Prostate gland (tissue), 2 donors: Measurements from ENCODE around the gene CCDC121. TPM values are rescaled to one million over a fixed set of nuclear protein-coding genes. Genes with fewer than 3 reads are reported as not detected.

ENCODE experiments used
- DNase-seq: peaks from one replicate; pipeline ENCODE4 v3.0.0-alpha.2; 2019; ENCODE audit warnings: low spot score
- H3K27ac ChIP-seq, 2 donors: fragments of 200-600 bp; sonication (generic); 2 replicates each; pipeline ENCODE4 v1.5.1; 2017 to 2019
- H3K27me3 ChIP-seq: fragments of 200-600 bp; sonication (generic); replicated peaks from 2 replicates; pipeline ENCODE4 v1.5.1; 2019; ENCODE audit not compliant: insufficient read depth
- H3K36me3 ChIP-seq, 2 donors: fragments of 200-600 bp; sonication (generic); 1 replicate in 1 of 2; 2 replicates in 1 of 2; pipeline versions ENCODE4 v1.5.1 to v1.8.1; 2017 to 2019
- H3K4me1 ChIP-seq: fragments of 200-600 bp; sonication (generic); replicated peaks from 2 replicates; pipeline ENCODE4 v1.5.1; 2019
- H3K4me3 ChIP-seq, 2 donors: fragments of 200-600 bp; sonication (generic); 2 replicates each; pipeline ENCODE4 v1.5.1; 2017 to 2019
- H3K9me3 ChIP-seq: fragments of 200-600 bp; sonication (generic); 2 replicates; pipeline ENCODE4 v1.5.1; 2017
- POLR2A ChIP-seq: fragments of 450-650 bp; IDR thresholded peaks from one replicate; pipeline ENCODE4 v1.6.1; 2016; ENCODE audit warnings: antibody characterized with exemption, mild to moderate bottlenecking
- POLR2AphosphoS5 ChIP-seq: sonication (generic); formaldehyde crosslinking; IDR thresholded peaks from one replicate; pipeline ENCODE4 v1.6.1; 2017; ENCODE audit warnings: antibody characterized with exemption
- WGBS: methylation state at CpG from one replicate; pipeline ENCODE4 v1.1.5; 2018; 5-methylcytosine and 5-hydroxymethylcytosine counted together
- intact Hi-C: fragments of 100-400 bp; cut with DNase I; formaldehyde crosslinking; loops from one replicate; pipeline ENCODE4 v1.14.2; 2022
- small RNA-seq, 2 donors: library from RNA; depleted of rRNA; stranded (forward); fragments of <200 nt; gene quantifications; one replicate each; pipeline ENCODE3, GENCODE V24; 2016
- total RNA-seq, 2 donors: library from RNA; depleted of rRNA; stranded (reverse); fragments of >200 nt; gene quantifications; one replicate each; pipeline ENCODE4 v1.1.0, GENCODE V29; 2016
- TF ChIP-seq, protein P1 (sequence below), 4 experiments: fragments of 200-600 bp in 2 of 4; fragments of 450-650 bp in 2 of 4; sonication (generic) in 2 of 4; IDR thresholded peaks; 1 replicate in 3 of 4; 2 replicates in 1 of 4; pipeline ENCODE4 v1.5.1; 2016 to 2019; ENCODE audit warnings: antibody characterized with exemption in 4 of 4, mild to moderate bottlenecking in 2 of 4, moderate library complexity in 2 of 4

Gene CCDC121
- total RNA-seq, 2 donors from 2014 or later, result 6.2 to 8.3 TPM

GRCh38 chr2:27582695-27583389, 46.0 kb downstream of the CCDC121 start, which contains the start of gene ZNF512:
ZNF512 (plus strand) TSS chr2:27583042; CDS start chr2:27583113, 71 bp downstream.
- intact Hi-C loops, result loop anchor here (5.0 kb wide), 1 partner anchor 91 kb away; no protein-coding TSS in a partner anchor
- Histone ChIP-seq H3K9me3 (no peaks in the 10 kb centered on the region), H3K27ac (peak within 1 kb of the TSS; percentile 38 to 57), H3K4me3 (peak within 1 kb of the TSS; percentile 44 to 49), H3K36me3 (no peaks in the 10 kb centered on the region), H3K4me1 (peaks cover 3% of the 10 kb centered on the region), H3K27me3 (no peaks in the 10 kb centered on the region)
- peak; percentile 64 for DNase-seq
- under 1% methylated on average over 38 of the region's 38 CpGs for WGBS
- peak; percentile 90 for TF ChIP-seq POLR2AphosphoS5
- peak; percentile 35 for TF ChIP-seq POLR2A
- TF ChIP-seq, protein P1, sequence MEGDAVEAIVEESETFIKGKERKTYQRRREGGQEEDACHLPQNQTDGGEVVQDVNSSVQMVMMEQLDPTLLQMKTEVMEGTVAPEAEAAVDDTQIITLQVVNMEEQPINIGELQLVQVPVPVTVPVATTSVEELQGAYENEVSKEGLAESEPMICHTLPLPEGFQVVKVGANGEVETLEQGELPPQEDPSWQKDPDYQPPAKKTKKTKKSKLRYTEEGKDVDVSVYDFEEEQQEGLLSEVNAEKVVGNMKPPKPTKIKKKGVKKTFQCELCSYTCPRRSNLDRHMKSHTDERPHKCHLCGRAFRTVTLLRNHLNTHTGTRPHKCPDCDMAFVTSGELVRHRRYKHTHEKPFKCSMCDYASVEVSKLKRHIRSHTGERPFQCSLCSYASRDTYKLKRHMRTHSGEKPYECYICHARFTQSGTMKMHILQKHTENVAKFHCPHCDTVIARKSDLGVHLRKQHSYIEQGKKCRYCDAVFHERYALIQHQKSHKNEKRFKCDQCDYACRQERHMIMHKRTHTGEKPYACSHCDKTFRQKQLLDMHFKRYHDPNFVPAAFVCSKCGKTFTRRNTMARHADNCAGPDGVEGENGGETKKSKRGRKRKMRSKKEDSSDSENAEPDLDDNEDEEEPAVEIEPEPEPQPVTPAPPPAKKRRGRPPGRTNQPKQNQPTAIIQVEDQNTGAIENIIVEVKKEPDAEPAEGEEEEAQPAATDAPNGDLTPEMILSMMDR (IDR thresholded peaks at IDR 0.05), result peak in 1 of 4 experiments; percentile 10

DNA sequence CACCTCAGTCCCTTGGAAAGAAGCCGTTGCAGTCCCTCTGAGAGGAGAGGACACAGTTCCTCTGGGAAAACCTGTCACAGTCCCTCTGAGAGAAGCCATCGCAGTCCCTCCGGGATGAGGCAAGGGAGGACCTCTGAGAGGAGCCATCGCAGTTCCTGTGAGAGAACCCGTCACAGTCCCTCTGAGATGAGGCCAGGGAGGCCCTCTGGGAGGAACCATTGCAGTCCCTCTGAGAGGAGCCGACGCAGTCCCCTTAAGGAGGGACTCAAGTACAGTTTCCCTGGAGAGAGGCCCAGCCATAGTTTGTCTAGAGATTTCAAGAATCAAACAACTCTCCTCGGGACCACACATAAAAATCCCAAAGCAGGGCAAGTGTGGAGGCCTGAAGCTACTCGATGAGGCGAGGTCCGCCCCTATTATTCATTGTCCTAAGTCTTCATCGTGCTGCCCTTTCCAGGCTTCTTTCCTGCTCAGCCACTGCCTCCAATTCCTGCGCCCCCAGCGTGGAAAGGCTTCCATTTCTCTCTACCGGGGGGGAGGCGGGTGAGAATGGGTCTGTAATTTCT, 46.6 kb downstream of the CCDC121 start:
- Histone ChIP-seq H3K27ac (peak overlapping the region; percentile 38 to 57), H3K36me3 (no peaks in the 10 kb centered on the region), H3K4me1 (peaks cover 3% of the 10 kb centered on the region), H3K9me3 (no peaks in the 10 kb centered on the region), H3K4me3 (peak overlapping the region; percentile 44 to 49), H3K27me3 (no peaks in the 10 kb centered on the region)
- intact Hi-C loops, result loop anchor here (5.0 kb wide), 1 partner anchor 90 kb away; no protein-coding TSS in a partner anchor
- TF ChIP-seq, protein P1 (IDR thresholded peaks at IDR 0.05), result no peak
- TF ChIP-seq POLR2AphosphoS5, result no peak
- TF ChIP-seq POLR2A, result no peak
- no peak for DNase-seq
- 87% methylated on average over 16 of the region's 16 CpGs for WGBS

- H3K27me3 ChIP-seq, result no peaks in the 10 kb centered on the region
- no peaks in the 10 kb centered on the region for H3K36me3 ChIP-seq
- H3K9me3 ChIP-seq, result no peaks in the 10 kb centered on the region
- H3K27ac ChIP-seq, result no peak overlapping the region
- DNase-seq, result no peak
- H3K4me3 ChIP-seq, result no peak overlapping the region
- H3K4me1 ChIP-seq, result peaks cover 3% of the 10 kb centered on the region
- intact Hi-C loops, result loop anchor here (5.0 kb wide), 1 partner anchor 89 kb away; no protein-coding TSS in a partner anchor
- WGBS, result 94% methylated on average over 19 of the region's 19 CpGs
- TF ChIP-seq, protein P1 (IDR thresholded peaks at IDR 0.05), result no peak
- TF ChIP-seq POLR2A, result no peak
- no peak for TF ChIP-seq POLR2AphosphoS5
Observed at GRCh38 chr2:27581417-27582128, 47.2 kb downstream of the CCDC121 start.

Small RNA genes lying within 50 kb of the gene (small RNA-seq; reads per million reads assigned to genes)
- gene RF00340, result 0 reads per million in 2 donors

Other genes starting within 250 kb of the CCDC121 start
- 10 to 100 TPM in 1 of 2 donors, 1 to 10 TPM in 1; 9.0 to 22.0 TPM for gene ZNF513, start 248.3 kb downstream of the CCDC121 start, total RNA-seq
- gene PPM1G, start 219.4 kb downstream of the CCDC121 start, total RNA-seq, result 10 to 100 TPM; 57.2 to 65.4 TPM
- gene NRBP1, start 200.4 kb downstream of the CCDC121 start, total RNA-seq, result 10 to 100 TPM; 42.9 to 83.4 TPM
- gene KRTCAP3, start 186.6 kb downstream of the CCDC121 start, total RNA-seq, result 100 to 1,000 TPM in 1 of 2 donors, 10 to 100 TPM in 1; 31.4 to 147 TPM
- 10 to 100 TPM; 32.6 to 42.8 TPM for gene IFT172, start 139.3 kb downstream of the CCDC121 start, total RNA-seq
- 10 to 100 TPM; 24.1 to 30.6 TPM for gene FNDC4, start 133.8 kb downstream of the CCDC121 start, total RNA-seq
- under 1 TPM in 1 of 2 donors, not detected in 1; 0.87 TPM for gene GCKR, start 132.2 kb downstream of the CCDC121 start, total RNA-seq
- 10 to 100 TPM; 31.4 to 55.6 TPM for gene ZNF512, start 46.0 kb downstream of the CCDC121 start, total RNA-seq
- gene GPN1, start within 50 bp of the CCDC121 start, total RNA-seq, result 10 to 100 TPM; 27.7 to 34.5 TPM
- gene SUPT7L, start 34.6 kb upstream of the CCDC121 start, total RNA-seq, result 10 to 100 TPM; 18.6 to 34.2 TPM
- gene SLC4A1AP, start 34.9 kb upstream of the CCDC121 start, total RNA-seq, result 10 to 100 TPM; 19.8 to 37.9 TPM
- gene MRPL33, start 142.7 kb upstream of the CCDC121 start, total RNA-seq, result 100 to 1,000 TPM; 140 to 186 TPM